Stimulated activated CD8-positive, alpha-beta memory T cell treated with anti-CD3 and anti-CD28 coated beads, Interleukin-12 subunit alpha, Interleukin-12 subunit beta, amount 100 ng/mL, for 1 hour (primary cell): ENCODE data around the gene PCDHGA5.
"Not testable (repeated sequence)": the region's sequence is repeated elsewhere in the genome, so short reads cannot be mapped to it uniquely, and the experiment has no call there.

Experiments
- DNase-seq: peaks from one replicate; pipeline ENCODE4 v3.0.0-alpha.2; 2020; ENCODE audit warnings: low read depth

Gene PCDHGA5

GRCh38 chr5:141387557-141388311, 23.8 kb downstream of the PCDHGA5 start, which contains the start of gene PCDHGB4:
PCDHGB4 (plus strand) TSS chr5:141387698; CDS start chr5:141387885, 187 bp downstream.
- DNase-seq, result not testable (repeated sequence)

- DNase-seq, result no peak
Measured at GRCh38 chr5:141388661-141389060, 24.7 kb downstream of the PCDHGA5 start.

- DNase-seq, result no peak
Measured at GRCh38 chr5:141389153-141390042, 25.4 kb downstream of the PCDHGA5 start.

DNA sequence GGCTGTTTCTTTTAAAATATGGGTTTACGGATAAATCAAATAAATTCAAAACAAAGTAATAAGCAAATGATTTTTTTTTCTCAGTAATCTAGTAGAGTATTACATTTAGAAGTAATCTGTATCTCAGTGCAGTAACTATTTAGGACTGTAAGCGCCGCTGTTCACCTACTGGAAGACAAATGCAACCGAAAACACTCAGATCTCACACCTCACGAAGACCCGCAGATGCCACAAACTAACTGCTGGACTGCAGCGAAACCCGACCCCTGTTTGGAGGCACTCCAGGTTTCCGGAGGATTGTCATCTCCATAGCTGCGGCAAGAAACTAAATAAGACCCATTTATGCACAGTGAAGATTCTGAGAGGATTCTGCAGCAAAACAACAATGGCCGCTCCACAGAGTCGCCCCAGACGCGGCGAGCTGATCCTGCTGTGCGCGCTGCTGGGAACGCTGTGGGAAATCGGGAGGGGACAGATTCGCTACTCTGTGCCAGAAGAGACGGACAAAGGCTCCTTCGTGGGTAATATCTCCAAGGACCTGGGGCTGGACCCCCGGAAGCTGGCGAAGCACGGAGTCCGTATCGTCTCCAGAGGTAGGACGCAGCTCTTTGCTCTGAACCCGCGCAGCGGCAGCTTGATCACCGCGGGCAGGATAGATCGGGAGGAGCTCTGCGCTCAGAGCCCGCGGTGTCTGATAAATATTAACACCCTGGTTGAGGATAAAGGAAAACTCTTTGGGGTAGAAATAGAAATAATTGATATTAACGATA, 28.7 kb downstream of the PCDHGA5 start, which contains the start of gene PCDHGA8:
TSS of gene PCDHGA8 (plus strand) at position 205 of the 770 bp plus-strand sequence. CDS start at position 386, 181 bp downstream.
- no peak for DNase-seq

GRCh38 chr5:141393267-141393666, 29.3 kb downstream of the PCDHGA5 start:
- no peak for DNase-seq

DNA sequence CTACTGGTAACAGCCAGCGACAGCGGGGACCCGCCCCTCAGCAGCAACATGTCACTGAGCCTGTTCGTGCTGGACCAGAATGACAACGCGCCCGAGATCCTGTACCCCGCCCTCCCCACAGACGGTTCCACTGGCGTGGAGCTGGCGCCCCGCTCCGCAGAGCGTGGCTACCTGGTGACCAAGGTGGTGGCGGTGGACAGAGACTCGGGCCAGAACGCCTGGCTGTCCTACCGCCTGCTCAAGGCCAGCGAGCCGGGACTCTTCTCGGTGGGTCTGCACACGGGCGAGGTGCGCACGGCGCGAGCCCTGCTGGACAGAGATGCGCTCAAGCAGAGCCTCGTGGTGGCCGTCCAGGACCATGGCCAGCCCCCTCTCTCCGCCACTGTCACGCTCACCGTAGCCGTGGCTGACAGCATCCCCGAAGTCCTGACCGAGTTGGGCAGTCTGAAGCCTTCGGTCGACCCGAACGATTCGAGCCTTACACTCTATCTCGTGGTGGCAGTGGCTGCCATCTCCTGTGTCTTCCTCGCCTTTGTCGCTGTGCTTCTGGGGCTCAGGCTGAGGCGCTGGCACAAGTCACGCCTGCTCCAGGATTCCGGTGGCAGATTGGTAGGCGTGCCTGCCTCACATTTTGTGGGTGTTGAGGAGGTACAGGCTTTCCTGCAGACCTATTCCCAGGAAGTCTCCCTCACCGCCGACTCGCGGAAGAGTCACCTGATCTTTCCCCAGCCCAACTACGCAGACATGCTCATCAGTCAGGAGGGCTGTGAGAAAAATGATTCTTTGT, 30.6 kb downstream of the PCDHGA5 start:
- DNase-seq, result not testable (repeated sequence)

DNA sequence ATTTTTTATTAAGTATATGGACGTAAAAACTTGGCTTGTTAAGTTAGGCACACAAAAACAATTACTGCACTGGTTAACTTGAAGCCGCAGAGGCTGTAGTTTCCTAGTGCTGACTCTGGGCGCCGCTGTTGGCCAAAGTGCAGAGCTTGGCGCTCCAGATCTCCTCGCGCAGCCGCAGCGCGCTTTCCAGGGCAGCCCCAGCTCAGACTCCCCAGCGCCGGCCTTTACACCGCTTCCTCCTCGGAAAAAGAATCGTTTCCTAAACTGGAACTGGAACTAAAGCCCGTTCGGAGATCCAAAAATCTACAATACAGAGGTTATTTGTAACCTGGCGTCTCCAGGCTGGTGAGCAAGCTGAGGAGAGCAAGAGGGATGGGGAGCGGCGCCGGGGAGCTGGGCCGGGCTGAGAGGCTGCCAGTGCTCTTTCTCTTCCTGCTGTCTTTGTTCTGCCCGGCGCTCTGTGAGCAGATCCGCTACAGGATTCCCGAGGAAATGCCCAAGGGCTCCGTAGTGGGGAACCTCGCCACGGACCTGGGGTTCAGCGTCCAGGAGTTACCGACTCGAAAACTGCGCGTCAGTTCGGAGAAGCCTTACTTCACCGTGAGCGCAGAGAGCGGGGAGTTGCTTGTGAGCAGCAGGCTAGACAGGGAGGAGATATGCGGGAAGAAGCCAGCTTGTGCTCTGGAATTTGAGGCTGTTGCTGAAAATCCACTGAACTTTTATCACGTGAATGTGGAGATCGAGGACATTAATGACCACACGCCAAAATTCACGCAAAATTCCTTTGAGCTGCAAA, 34.0 kb downstream of the PCDHGA5 start, which contains the start of gene PCDHGB5:
TSS of gene PCDHGB5 (plus strand) at position 192 of the 796 bp plus-strand sequence. CDS start at position 373, 181 bp downstream.
- not testable (repeated sequence) for DNase-seq

GRCh38 chr5:141398608-141399007, 34.6 kb downstream of the PCDHGA5 start:
- no peak for DNase-seq

DNA sequence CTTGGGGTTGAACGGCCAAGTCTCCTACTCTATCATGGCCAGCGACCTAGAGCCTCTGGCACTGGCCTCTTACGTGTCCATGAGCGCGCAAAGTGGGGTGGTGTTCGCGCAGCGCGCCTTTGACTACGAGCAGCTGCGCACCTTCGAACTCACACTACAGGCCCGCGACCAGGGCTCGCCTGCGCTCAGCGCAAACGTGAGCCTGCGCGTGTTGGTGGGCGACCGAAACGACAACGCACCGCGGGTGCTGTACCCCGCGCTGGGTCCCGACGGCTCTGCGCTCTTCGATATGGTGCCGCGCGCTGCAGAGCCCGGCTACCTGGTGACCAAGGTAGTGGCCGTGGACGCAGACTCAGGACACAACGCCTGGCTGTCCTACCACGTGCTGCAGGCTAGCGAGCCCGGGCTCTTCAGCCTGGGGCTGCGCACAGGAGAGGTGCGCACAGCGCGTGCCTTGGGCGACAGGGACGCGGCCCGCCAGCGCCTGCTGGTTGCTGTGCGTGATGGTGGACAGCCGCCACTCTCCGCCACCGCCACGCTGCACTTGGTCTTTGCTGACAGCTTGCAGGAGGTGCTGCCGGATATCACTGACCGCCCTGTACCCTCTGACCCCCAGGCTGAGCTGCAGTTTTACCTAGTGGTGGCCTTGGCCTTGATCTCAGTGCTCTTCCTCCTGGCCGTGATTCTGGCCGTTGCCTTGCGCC, 35.7 kb downstream of the PCDHGA5 start:
- no peak for DNase-seq

DNA sequence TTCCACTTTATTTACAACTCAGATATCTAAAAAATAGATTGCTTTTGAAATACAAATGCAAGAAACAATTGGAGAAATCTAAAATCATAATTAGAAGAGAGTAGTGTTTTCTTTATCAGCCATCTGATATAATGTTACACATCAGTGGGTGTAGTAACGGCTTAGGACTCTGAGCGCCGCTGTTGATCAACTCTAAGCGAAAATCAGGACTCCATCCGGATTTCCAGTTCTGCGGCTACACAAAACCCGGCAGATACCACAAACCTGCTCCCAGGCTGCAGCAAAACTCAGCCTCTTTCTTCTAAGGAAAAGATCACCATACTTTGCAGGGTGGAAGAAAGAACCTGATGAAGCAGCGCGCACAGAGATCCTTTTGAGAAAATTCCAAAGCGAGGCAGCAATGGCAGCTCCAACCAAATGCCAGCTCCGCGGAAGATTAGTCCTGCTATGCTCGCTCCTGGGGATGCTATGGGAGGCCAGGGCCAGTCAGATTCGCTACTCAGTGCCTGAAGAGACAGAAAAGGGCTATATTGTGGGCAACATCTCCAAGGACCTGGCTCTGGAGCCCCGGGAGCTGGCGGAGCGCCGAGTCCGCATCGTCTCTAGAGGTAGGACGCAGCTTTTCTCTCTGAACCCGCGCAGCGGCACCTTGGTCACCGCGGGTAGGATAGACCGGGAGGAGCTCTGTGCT, 38.7 kb downstream of the PCDHGA5 start, which contains the start of gene PCDHGA9:
TSS of gene PCDHGA9 (plus strand) at position 226 of the 691 bp plus-strand sequence. CDS start at position 401, 175 bp downstream.
- no peak for DNase-seq

GRCh38 chr5:141403387-141403786, 39.4 kb downstream of the PCDHGA5 start:
- no peak for DNase-seq

DNA sequence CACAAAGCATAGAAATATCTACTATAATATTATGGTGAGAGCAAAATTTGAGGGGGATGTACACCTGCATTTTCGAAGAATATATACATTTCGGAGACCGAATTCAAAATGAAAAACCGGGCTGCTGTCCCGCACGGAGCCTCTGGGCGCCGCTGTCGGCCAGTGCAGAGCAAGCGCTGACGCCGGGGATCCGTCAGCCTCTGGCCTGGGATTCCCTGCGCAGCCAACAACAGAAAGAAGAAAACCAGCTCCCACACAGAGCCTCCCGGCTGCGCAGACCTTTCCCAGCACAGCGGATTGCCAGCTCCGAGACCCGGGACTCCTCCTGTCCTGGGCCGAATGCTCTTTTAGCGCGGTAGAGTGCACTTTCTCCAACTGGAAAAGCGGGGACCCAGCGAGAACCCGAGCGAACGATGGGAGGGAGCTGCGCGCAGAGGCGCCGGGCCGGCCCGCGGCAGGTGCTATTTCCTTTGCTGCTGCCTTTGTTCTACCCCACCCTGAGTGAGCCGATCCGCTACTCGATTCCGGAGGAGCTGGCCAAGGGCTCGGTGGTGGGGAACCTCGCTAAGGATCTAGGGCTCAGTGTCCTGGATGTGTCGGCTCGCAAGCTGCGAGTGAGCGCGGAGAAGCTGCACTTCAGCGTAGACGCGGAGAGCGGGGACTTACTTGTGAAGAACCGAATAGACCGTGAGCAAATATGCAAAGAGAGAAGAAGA, 44.0 kb downstream of the PCDHGA5 start, which contains the start of gene PCDHGB6:
TSS of gene PCDHGB6 (plus strand) at position 232 of the 716 bp plus-strand sequence. CDS start at position 414, 182 bp downstream.
- DNase-seq, result not testable (repeated sequence)

GRCh38 chr5:141409598-141410306, 45.8 kb downstream of the PCDHGA5 start:
- no peak for DNase-seq

GRCh38 chr5:141411575-141411974, 47.6 kb downstream of the PCDHGA5 start:
- DNase-seq, result no peak

GRCh38 chr5:141412854-141413539, 49.0 kb downstream of the PCDHGA5 start, which contains the start of gene PCDHGA10:
PCDHGA10 (plus strand) TSS chr5:141412987; CDS start chr5:141413176, 189 bp downstream.
- DNase-seq, result peak; percentile 26

DNA sequence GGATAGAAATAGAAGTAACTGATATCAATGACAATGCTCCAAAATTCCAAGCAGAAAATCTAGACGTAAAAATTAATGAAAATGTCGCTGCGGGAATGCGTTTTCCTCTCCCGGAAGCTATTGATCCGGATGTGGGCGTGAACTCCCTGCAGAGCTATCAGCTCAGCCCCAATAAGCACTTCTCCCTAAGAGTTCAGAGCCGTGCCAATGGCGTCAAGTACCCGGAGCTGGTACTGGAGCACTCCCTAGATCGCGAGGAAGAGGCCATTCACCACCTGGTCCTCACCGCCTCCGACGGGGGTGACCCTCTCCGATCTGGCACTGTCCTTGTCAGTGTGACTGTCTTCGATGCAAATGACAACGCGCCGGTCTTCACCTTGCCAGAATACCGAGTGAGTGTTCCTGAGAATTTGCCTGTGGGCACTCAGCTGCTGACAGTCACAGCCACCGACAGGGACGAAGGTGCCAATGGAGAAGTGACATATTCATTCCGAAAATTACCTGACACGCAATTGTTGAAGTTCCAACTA, 49.6 kb downstream of the PCDHGA5 start:
- DNase-seq, result no peak
